ENCODE results near the gene NCL.

Gene NCL

DNA sequence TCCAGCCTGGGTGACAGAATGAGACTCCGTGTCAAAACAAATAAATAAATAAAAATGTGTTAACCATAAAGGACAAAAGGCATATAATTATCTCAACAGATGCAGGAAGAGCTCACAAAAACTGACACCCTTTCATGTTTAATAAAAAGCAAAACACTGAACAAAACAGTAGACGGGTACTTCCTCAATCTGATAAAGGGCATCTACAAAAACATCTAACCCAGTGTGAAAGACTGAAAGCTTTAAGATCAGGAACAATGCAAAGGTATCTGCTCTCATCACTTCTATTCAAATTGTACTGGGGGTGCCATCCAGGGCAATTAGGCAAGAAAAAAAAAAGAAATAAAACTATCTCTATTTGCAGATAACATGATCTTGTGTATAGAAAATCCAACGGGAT, 11.7 kb upstream of the NCL start:
- H3K36me3 ChIP-seq: no peaks in the 10 kb centered on the region
- no peaks in the 10 kb centered on the region for H3K27me3 ChIP-seq
- peaks cover 5 to 19% (median 11%) of the 10 kb centered on the region in 10 experiments; a peak in 15 of 20 replicates for H3K4me1 ChIP-seq
- H3K9ac ChIP-seq: no peak overlapping the region
- H3K4me3 ChIP-seq: no peak overlapping the region
- no peak for TF ChIP-seq Cebpa-rat (IDR thresholded peaks at IDR 0.05)
- H3K9me3 ChIP-seq (replicated peaks in 1 of 11): no peaks in the 10 kb centered on the region
- peak overlapping the region in 1 of 11 experiments; percentile 25; a peak in 1 of 22 replicates for H3K27ac ChIP-seq
- no peaks in the 10 kb centered on the region for H4K20me1 ChIP-seq
- H3K4me2 ChIP-seq: peak overlapping the region in 6 of 11 experiments; percentile 16 to 37 (median 32); a peak in 7 of 22 replicates

- Histone ChIP-seq H3K4me3 (no peak overlapping the region), H4K20me1 (no peaks in the 10 kb centered on the region), H3K4me2 (peak overlapping the region in 8 of 11 experiments; percentile 4 to 41 (median 18); a peak in 8 of 22 replicates), H3K9me3 (replicated peaks in 1 of 11) (no peaks in the 10 kb centered on the region), H3K27me3 (no peaks in the 10 kb centered on the region), H3K36me3 (no peaks in the 10 kb centered on the region), H3K4me1 (peaks cover 7 to 42% (median 23%) of the 10 kb centered on the region in 10 experiments; a peak in 18 of 20 replicates), H3K27ac (no peak overlapping the region), H3K9ac (no peak overlapping the region)
- TF ChIP-seq Cebpa-rat (IDR thresholded peaks at IDR 0.05): no peak
Measured at GRCh38 chr2:231472816-231473215, 8.5 kb upstream of the NCL start.

GRCh38 chr2:231470246-231470900, 6.1 kb upstream of the NCL start:
- peak overlapping the region in 1 of 11 experiments; percentile 21; a peak in 1 of 22 replicates for H3K9ac ChIP-seq
- H3K36me3 ChIP-seq: no peaks in the 10 kb centered on the region
- H3K4me3 ChIP-seq: no peak overlapping the region
- no peaks in the 10 kb centered on the region for H3K27me3 ChIP-seq
- peak overlapping the region in 2 of 11 experiments; percentile 69 to 88; a peak in 4 of 22 replicates for H3K4me2 ChIP-seq
- H3K4me1 ChIP-seq: peaks cover 8 to 46% (median 26%) of the 10 kb centered on the region in 10 experiments
- no peak overlapping the region for H3K27ac ChIP-seq
- H3K9me3 ChIP-seq (replicated peaks in 1 of 11): no peaks in the 10 kb centered on the region
- TF ChIP-seq Cebpa-rat (IDR thresholded peaks at IDR 0.05): no peak
- no peaks in the 10 kb centered on the region for H4K20me1 ChIP-seq

DNA sequence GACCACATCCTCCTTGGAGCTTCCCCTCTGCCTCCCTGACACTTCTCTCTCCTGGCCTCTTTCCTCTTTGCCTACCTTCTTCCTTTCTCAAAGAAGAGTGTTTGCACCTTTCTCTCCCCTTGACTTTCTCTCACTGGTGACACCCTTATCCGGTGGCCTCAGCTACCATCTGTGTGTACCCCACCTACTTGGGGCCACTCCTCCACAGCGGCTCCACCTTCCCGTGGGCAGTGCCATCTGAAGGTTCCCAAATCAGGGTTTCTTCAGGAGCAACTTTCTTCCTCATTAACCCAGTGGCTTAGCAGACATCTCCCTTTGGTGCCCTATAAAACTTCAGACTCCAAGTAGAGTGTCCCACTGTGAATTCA, 5.3 kb upstream of the NCL start:
- Histone ChIP-seq H3K9me3 (replicated peaks in 1 of 11) (no peaks in the 10 kb centered on the region), H3K27me3 (no peaks in the 10 kb centered on the region), H3K27ac (no peak overlapping the region), H3K4me1 (peaks cover 12 to 49% (median 28%) of the 10 kb centered on the region in 10 experiments), H3K4me3 (no peak overlapping the region), H3K4me2 (peak overlapping the region in 7 of 11 experiments; percentile 10 to 88 (median 68); a peak in 11 of 22 replicates), H3K36me3 (no peaks in the 10 kb centered on the region), H3K9ac (no peak overlapping the region), H4K20me1 (no peaks in the 10 kb centered on the region)
- no peak for TF ChIP-seq Cebpa-rat (IDR thresholded peaks at IDR 0.05)

- no peak overlapping the region for H3K4me3 ChIP-seq
- no peak for TF ChIP-seq Cebpa-rat (IDR thresholded peaks at IDR 0.05)
- no peaks in the 10 kb centered on the region for H3K27me3 ChIP-seq
- H3K9me3 ChIP-seq (replicated peaks in 1 of 11): no peaks in the 10 kb centered on the region; a peak in 1 of 22 replicates
- peak overlapping the region in 1 of 11 experiments; percentile 12; a peak in 1 of 22 replicates for H3K9ac ChIP-seq
- H3K4me1 ChIP-seq: peaks cover 12 to 44% (median 25%) of the 10 kb centered on the region in 10 experiments
- H4K20me1 ChIP-seq: peaks cover 11 to 14% (median 13%) of the 10 kb centered on the region in 11 experiments
- H3K36me3 ChIP-seq: peaks cover 3 to 8% (median 7%) of the 10 kb centered on the region in 11 experiments; a peak in 21 of 22 replicates
- peak overlapping the region in 2 of 11 experiments; percentile 69 to 88; a peak in 2 of 22 replicates for H3K4me2 ChIP-seq
- no peak overlapping the region for H3K27ac ChIP-seq
Measured at GRCh38 chr2:231467613-231468530, 3.6 kb upstream of the NCL start.

- Histone ChIP-seq H3K36me3 (peaks cover 11 to 16% (median 15%) of the 10 kb centered on the region in 11 experiments), H3K9me3 (replicated peaks in 1 of 11) (no peaks in the 10 kb centered on the region; a peak in 1 of 22 replicates), H3K4me1 (peaks cover 18 to 50% (median 30%) of the 10 kb centered on the region in 10 experiments), H3K27ac (no peak overlapping the region), H3K9ac (0 out of 22 replicates have a peak overlapping the region, but pooled peaks of 1 of the 11 experiments have one; percentile 7), H3K4me3 (no peak overlapping the region), H3K27me3 (no peaks in the 10 kb centered on the region), H3K4me2 (no peak overlapping the region), H4K20me1 (peaks cover 19 to 22% (median 21%) of the 10 kb centered on the region in 11 experiments)
- no peak for TF ChIP-seq Cebpa-rat (IDR thresholded peaks at IDR 0.05)
Measured at GRCh38 chr2:231467016-231467545, 2.8 kb upstream of the NCL start.

- Histone ChIP-seq H3K4me1 (peaks cover 40 to 65% (median 52%) of the 10 kb centered on the region in 10 experiments), H3K9ac (peak overlapping the region; percentile 90 to 99 (median 99)), H3K27me3 (no peaks in the 10 kb centered on the region), H3K27ac (peak overlapping the region; percentile 90 to 100 (median 98)), H3K4me3 (peak overlapping the region; percentile 84 to 92 (median 88)), H3K9me3 (replicated peaks in 1 of 11) (no peaks in the 10 kb centered on the region; a peak in 1 of 22 replicates), H3K4me2 (peak overlapping the region; percentile 81 to 98 (median 95)), H4K20me1 (peaks cover 41 to 44% (median 43%) of the 10 kb centered on the region in 11 experiments), H3K36me3 (peaks cover 33 to 39% (median 37%) of the 10 kb centered on the region in 11 experiments)
- TF ChIP-seq Cebpa-rat (IDR thresholded peaks at IDR 0.05): no peak
Measured at GRCh38 chr2:231464576-231465540, 574 bp upstream of the NCL start.

Data from BLaER1 treated with 17β-estradiol and CSF1 and Interleukin-3, amounts not matched to agents 10 nM and 100 nM (cell line).